ENCODE results near the gene ADAM10. TPM values are rescaled to one million over a fixed set of nuclear protein-coding genes. Genes with fewer than 3 reads are reported as not detected.

Gene ADAM10
- total RNA-seq, 1 donor from 2014 or later, result 140 TPM

GRCh38 chr15:58696738-58697137 is 52.8 kb downstream of the ADAM10 start:
- no peak for TF ChIP-seq CTCF (IDR thresholded peaks at IDR 0.05; ENCODE audit: partially characterized antibody, unreplicated experiment)
- peaks cover 4% of the 10 kb centered on the region for H3K9me3 Mint-ChIP-seq (ENCODE audit: unreplicated experiment)
- no peak overlapping the region for H3K4me3 Mint-ChIP-seq (ENCODE audit: unreplicated experiment)
- H3K27me3 Mint-ChIP-seq (ENCODE audit: unreplicated experiment), result no peaks in the 10 kb centered on the region
- no peaks in the 10 kb centered on the region for H3K4me1 Mint-ChIP-seq (ENCODE audit: low read depth, unreplicated experiment)
- DNase-seq, result no peak
- peaks cover 13% of the 10 kb centered on the region for H3K36me3 Mint-ChIP-seq (ENCODE audit: unreplicated experiment)
- no peak overlapping the region for H3K27ac Mint-ChIP-seq (ENCODE audit: unreplicated experiment)

GRCh38 chr15:58694641-58695398 is 54.7 kb downstream of the ADAM10 start:
- no peak for TF ChIP-seq CTCF (IDR thresholded peaks at IDR 0.05; ENCODE audit: partially characterized antibody, unreplicated experiment)
- Mint-ChIP-seq H3K9me3 (ENCODE audit: unreplicated experiment) (peaks cover 4% of the 10 kb centered on the region), H3K27me3 (ENCODE audit: unreplicated experiment) (peaks cover 3% of the 10 kb centered on the region), H3K36me3 (ENCODE audit: unreplicated experiment) (peaks cover 13% of the 10 kb centered on the region), H3K4me3 (ENCODE audit: unreplicated experiment) (no peak overlapping the region), H3K4me1 (ENCODE audit: low read depth, unreplicated experiment) (peaks cover 8% of the 10 kb centered on the region), H3K27ac (ENCODE audit: unreplicated experiment) (no peak overlapping the region)
- no peak for DNase-seq

- peaks cover 5% of the 10 kb centered on the region for H3K9me3 Mint-ChIP-seq (ENCODE audit: unreplicated experiment)
- DNase-seq, result no peak
- no peak for TF ChIP-seq CTCF (IDR thresholded peaks at IDR 0.05; ENCODE audit: partially characterized antibody, unreplicated experiment)
- H3K27me3 Mint-ChIP-seq (ENCODE audit: unreplicated experiment), result peaks cover 3% of the 10 kb centered on the region
- H3K27ac Mint-ChIP-seq (ENCODE audit: unreplicated experiment), result no peak overlapping the region
- H3K4me3 Mint-ChIP-seq (ENCODE audit: unreplicated experiment), result no peak overlapping the region
- peaks cover 6% of the 10 kb centered on the region for H3K36me3 Mint-ChIP-seq (ENCODE audit: unreplicated experiment)
- peaks cover 10% of the 10 kb centered on the region for H3K4me1 Mint-ChIP-seq (ENCODE audit: low read depth, unreplicated experiment)
These were observed 58.8 kb downstream of the ADAM10 start for GRCh38 chr15:58690703-58691102.

GRCh38 chr15:58689646-58690045 is 59.9 kb downstream of the ADAM10 start:
- no peak overlapping the region for H3K4me3 Mint-ChIP-seq (ENCODE audit: unreplicated experiment)
- peaks cover 6% of the 10 kb centered on the region for H3K36me3 Mint-ChIP-seq (ENCODE audit: unreplicated experiment)
- no peak overlapping the region for H3K27ac Mint-ChIP-seq (ENCODE audit: unreplicated experiment)
- peaks cover 6% of the 10 kb centered on the region for H3K9me3 Mint-ChIP-seq (ENCODE audit: unreplicated experiment)
- H3K4me1 Mint-ChIP-seq (ENCODE audit: low read depth, unreplicated experiment), result peaks cover 10% of the 10 kb centered on the region
- TF ChIP-seq CTCF (IDR thresholded peaks at IDR 0.05; ENCODE audit: partially characterized antibody, unreplicated experiment), result no peak
- H3K27me3 Mint-ChIP-seq (ENCODE audit: unreplicated experiment), result peaks cover 3% of the 10 kb centered on the region
- DNase-seq, result no peak

- Mint-ChIP-seq H3K4me1 (ENCODE audit: low read depth, unreplicated experiment) (peaks cover 9% of the 10 kb centered on the region), H3K27ac (ENCODE audit: unreplicated experiment) (no peak overlapping the region), H3K4me3 (ENCODE audit: unreplicated experiment) (no peak overlapping the region), H3K27me3 (ENCODE audit: unreplicated experiment) (peaks cover 2% of the 10 kb centered on the region), H3K36me3 (ENCODE audit: unreplicated experiment) (no peaks in the 10 kb centered on the region), H3K9me3 (ENCODE audit: unreplicated experiment) (peaks cover 5% of the 10 kb centered on the region)
- DNase-seq, result no peak
- TF ChIP-seq CTCF (IDR thresholded peaks at IDR 0.05; ENCODE audit: partially characterized antibody, unreplicated experiment), result no peak
These were observed 63.2 kb downstream of the ADAM10 start for GRCh38 chr15:58686286-58686685.
